ENCODE measurements around the gene PTCH2.
"Not testable (repeated sequence)": the region's sequence is repeated elsewhere in the genome, so short reads cannot be mapped to it uniquely, and the experiment has no call there.

The PTCH2 gene

GRCh38 chr1:44820328-44821239 lies 22.5 kb downstream of the PTCH2 start:
- Histone ChIP-seq H3K4me3 (ENCODE audit: low read depth in 1 of 2, low read length in 2 of 2) (peak overlapping the region; percentile 80 to 85), H3K27ac (ENCODE audit: low read depth, low read length) (peak overlapping the region; percentile 99), H3K27me3 (ENCODE audit: control insufficient read depth in 1 of 2, insufficient read depth in 2 of 2, low read length in 2 of 2) (no peaks in the 10 kb centered on the region), H3K9me3 (ENCODE audit: control insufficient read depth in 1 of 2, low read length in 2 of 2) (no peaks in the 10 kb centered on the region), H3K4me1 (ENCODE audit: control insufficient read depth in 1 of 2, insufficient read depth in 2 of 2, low read length in 2 of 2) (peaks cover 5 to 6% of the 10 kb centered on the region in 2 donors), H3K9ac (ENCODE audit: low read depth in 1 of 2, low read length in 2 of 2) (peak overlapping the region; percentile 94 to 98), H3K36me3 (ENCODE audit: control insufficient read depth in 1 of 2, insufficient read depth in 2 of 2, low read length in 2 of 2) (no peaks in the 10 kb centered on the region)

GRCh38 chr1:44819608-44820327 lies 23.3 kb downstream of the PTCH2 start:
- peaks cover 5 to 6% of the 10 kb centered on the region in 2 donors for H3K4me1 ChIP-seq (ENCODE audit: control insufficient read depth in 1 of 2, insufficient read depth in 2 of 2, low read length in 2 of 2)

DNA sequence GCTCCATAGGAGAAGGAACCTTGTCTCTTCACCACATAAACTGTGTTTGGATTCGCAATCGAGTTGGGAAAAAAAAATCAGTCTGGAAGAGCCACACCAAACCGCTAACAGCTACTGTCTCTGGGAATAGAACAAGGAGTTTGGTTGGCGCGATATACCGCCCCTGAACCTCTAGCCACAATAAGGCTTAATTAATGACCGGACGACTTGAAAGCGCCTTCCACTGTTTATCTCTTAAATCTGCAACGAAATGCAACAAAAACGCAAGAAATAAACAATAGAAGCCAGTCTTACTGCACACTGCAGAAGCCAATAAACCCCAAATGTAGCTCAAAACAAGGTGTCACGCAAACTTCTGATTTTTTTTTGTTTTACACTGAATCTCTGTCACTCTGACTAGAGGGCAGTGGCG lies 23.9 kb downstream of the PTCH2 start:
- no peaks in the 10 kb centered on the region for H3K9me3 ChIP-seq (ENCODE audit: control insufficient read depth in 1 of 2, low read length in 2 of 2)
- peak overlapping the region; percentile 80 to 85 for H3K4me3 ChIP-seq (ENCODE audit: low read depth in 1 of 2, low read length in 2 of 2)
- peak overlapping the region; percentile 99 for H3K27ac ChIP-seq (ENCODE audit: low read depth, low read length)
- H3K4me1 ChIP-seq (ENCODE audit: control insufficient read depth in 1 of 2, insufficient read depth in 2 of 2, low read length in 2 of 2): peaks cover 5 to 6% of the 10 kb centered on the region in 2 donors
- H3K36me3 ChIP-seq (ENCODE audit: control insufficient read depth in 1 of 2, insufficient read depth in 2 of 2, low read length in 2 of 2): no peaks in the 10 kb centered on the region
- peak overlapping the region; percentile 94 to 98 for H3K9ac ChIP-seq (ENCODE audit: low read depth in 1 of 2, low read length in 2 of 2)
- H3K27me3 ChIP-seq (ENCODE audit: control insufficient read depth in 1 of 2, insufficient read depth in 2 of 2, low read length in 2 of 2): no peaks in the 10 kb centered on the region

More at GRCh38 chr1:44819608-44820327, 23.3 kb downstream of the PTCH2 start:
- no peaks in the 10 kb centered on the region for H3K9me3 ChIP-seq (ENCODE audit: control insufficient read depth in 1 of 2, low read length in 2 of 2)
- no peaks in the 10 kb centered on the region for H3K36me3 ChIP-seq (ENCODE audit: control insufficient read depth in 1 of 2, insufficient read depth in 2 of 2, low read length in 2 of 2)
- H3K4me3 ChIP-seq (ENCODE audit: low read depth in 1 of 2, low read length in 2 of 2): peak overlapping the region; percentile 80 to 85
- peak overlapping the region; percentile 99 for H3K27ac ChIP-seq (ENCODE audit: low read depth, low read length)
- peak overlapping the region; percentile 94 to 98 for H3K9ac ChIP-seq (ENCODE audit: low read depth in 1 of 2, low read length in 2 of 2)
- no peaks in the 10 kb centered on the region for H3K27me3 ChIP-seq (ENCODE audit: control insufficient read depth in 1 of 2, insufficient read depth in 2 of 2, low read length in 2 of 2)

- Histone ChIP-seq H3K9ac (ENCODE audit: low read depth in 1 of 2, low read length in 2 of 2) (no peak overlapping the region), H3K27ac (ENCODE audit: low read depth, low read length) (no peak overlapping the region), H3K4me1 (ENCODE audit: control insufficient read depth in 1 of 2, insufficient read depth in 2 of 2, low read length in 2 of 2) (peaks cover 6 to 8% of the 10 kb centered on the region in 2 donors)
These were observed 25.1 kb downstream of the PTCH2 start for GRCh38 chr1:44817771-44818495.

DNA sequence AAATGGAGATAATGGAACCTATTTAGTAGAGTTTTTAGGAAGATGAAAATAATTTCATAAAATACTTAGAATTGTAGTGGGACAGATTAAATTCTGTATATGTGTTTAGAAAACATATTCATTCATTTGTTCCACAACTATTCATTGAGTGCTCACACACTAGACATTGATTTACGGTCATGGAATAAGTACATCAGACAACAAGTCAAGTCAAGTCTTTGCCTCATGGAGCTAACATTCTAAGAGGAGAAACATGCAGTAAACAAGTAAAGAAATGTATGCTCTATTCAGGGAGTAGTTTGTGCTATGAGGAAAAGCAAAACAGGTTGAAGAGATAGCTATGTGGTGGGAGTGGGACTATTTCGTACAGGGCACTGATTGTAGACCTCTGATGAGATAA lies 25.7 kb downstream of the PTCH2 start:
- Histone ChIP-seq H3K9me3 (ENCODE audit: control insufficient read depth in 1 of 2, low read length in 2 of 2) (no peaks in the 10 kb centered on the region), H3K4me3 (ENCODE audit: low read depth in 1 of 2, low read length in 2 of 2) (no peak overlapping the region), H3K27me3 (ENCODE audit: control insufficient read depth in 1 of 2, insufficient read depth in 2 of 2, low read length in 2 of 2) (no peaks in the 10 kb centered on the region), H3K36me3 (ENCODE audit: control insufficient read depth in 1 of 2, insufficient read depth in 2 of 2, low read length in 2 of 2) (no peaks in the 10 kb centered on the region), H3K9ac (ENCODE audit: low read depth in 1 of 2, low read length in 2 of 2) (no peak overlapping the region), H3K4me1 (ENCODE audit: control insufficient read depth in 1 of 2, insufficient read depth in 2 of 2, low read length in 2 of 2) (peaks cover 10 to 12% of the 10 kb centered on the region in 2 donors), H3K27ac (ENCODE audit: low read depth, low read length) (no peak overlapping the region)

More at GRCh38 chr1:44817771-44818495, 25.1 kb downstream of the PTCH2 start:
- Histone ChIP-seq H3K36me3 (ENCODE audit: control insufficient read depth in 1 of 2, insufficient read depth in 2 of 2, low read length in 2 of 2) (no peaks in the 10 kb centered on the region), H3K9me3 (ENCODE audit: control insufficient read depth in 1 of 2, low read length in 2 of 2) (no peaks in the 10 kb centered on the region), H3K4me3 (ENCODE audit: low read depth in 1 of 2, low read length in 2 of 2) (no peak overlapping the region), H3K27me3 (ENCODE audit: control insufficient read depth in 1 of 2, insufficient read depth in 2 of 2, low read length in 2 of 2) (no peaks in the 10 kb centered on the region)

- not testable (repeated sequence) for H3K36me3 ChIP-seq (ENCODE audit: control insufficient read depth in 1 of 2, insufficient read depth in 2 of 2, low read length in 2 of 2); H3K9ac ChIP-seq (ENCODE audit: low read depth in 1 of 2, low read length in 2 of 2); H3K9me3 ChIP-seq (ENCODE audit: control insufficient read depth in 1 of 2, low read length in 2 of 2); H3K27ac ChIP-seq (ENCODE audit: low read depth, low read length); H3K4me3 ChIP-seq (ENCODE audit: low read depth in 1 of 2, low read length in 2 of 2); H3K27me3 ChIP-seq (ENCODE audit: control insufficient read depth in 1 of 2, insufficient read depth in 2 of 2, low read length in 2 of 2)
- H3K4me1 ChIP-seq (ENCODE audit: control insufficient read depth in 1 of 2, insufficient read depth in 2 of 2, low read length in 2 of 2): peaks cover 21 to 23% of the 10 kb centered on the region in 2 donors
These were observed 27.1 kb downstream of the PTCH2 start for GRCh38 chr1:44815926-44816325.

GRCh38 chr1:44812822-44813543 lies 30.1 kb downstream of the PTCH2 start:
- Histone ChIP-seq H3K36me3 (ENCODE audit: control insufficient read depth in 1 of 2, insufficient read depth in 2 of 2, low read length in 2 of 2) (no peaks in the 10 kb centered on the region), H3K9me3 (ENCODE audit: control insufficient read depth in 1 of 2, low read length in 2 of 2) (no peaks in the 10 kb centered on the region), H3K27ac (ENCODE audit: low read depth, low read length) (peak overlapping the region; percentile 5), H3K4me1 (ENCODE audit: control insufficient read depth in 1 of 2, insufficient read depth in 2 of 2, low read length in 2 of 2) (peaks cover 44 to 48% of the 10 kb centered on the region in 2 donors), H3K27me3 (ENCODE audit: control insufficient read depth in 1 of 2, insufficient read depth in 2 of 2, low read length in 2 of 2) (no peaks in the 10 kb centered on the region), H3K4me3 (ENCODE audit: low read depth in 1 of 2, low read length in 2 of 2) (peak overlapping the region; percentile 77 to 86), H3K9ac (ENCODE audit: low read depth in 1 of 2, low read length in 2 of 2) (peak overlapping the region; percentile 72 to 84)

- Histone ChIP-seq H3K27me3 (ENCODE audit: control insufficient read depth in 1 of 2, insufficient read depth in 2 of 2, low read length in 2 of 2) (no peaks in the 10 kb centered on the region), H3K9ac (ENCODE audit: low read depth in 1 of 2, low read length in 2 of 2) (peak overlapping the region in 1 of 2 donors; percentile 7), H3K4me1 (ENCODE audit: control insufficient read depth in 1 of 2, insufficient read depth in 2 of 2, low read length in 2 of 2) (peaks cover 61 to 64% of the 10 kb centered on the region in 2 donors), H3K36me3 (ENCODE audit: control insufficient read depth in 1 of 2, insufficient read depth in 2 of 2, low read length in 2 of 2) (no peaks in the 10 kb centered on the region), H3K9me3 (ENCODE audit: control insufficient read depth in 1 of 2, low read length in 2 of 2) (no peaks in the 10 kb centered on the region), H3K4me3 (ENCODE audit: low read depth in 1 of 2, low read length in 2 of 2) (no peak overlapping the region), H3K27ac (ENCODE audit: low read depth, low read length) (no peak overlapping the region)
These were observed 31.8 kb downstream of the PTCH2 start for GRCh38 chr1:44811234-44811633.

DNA sequence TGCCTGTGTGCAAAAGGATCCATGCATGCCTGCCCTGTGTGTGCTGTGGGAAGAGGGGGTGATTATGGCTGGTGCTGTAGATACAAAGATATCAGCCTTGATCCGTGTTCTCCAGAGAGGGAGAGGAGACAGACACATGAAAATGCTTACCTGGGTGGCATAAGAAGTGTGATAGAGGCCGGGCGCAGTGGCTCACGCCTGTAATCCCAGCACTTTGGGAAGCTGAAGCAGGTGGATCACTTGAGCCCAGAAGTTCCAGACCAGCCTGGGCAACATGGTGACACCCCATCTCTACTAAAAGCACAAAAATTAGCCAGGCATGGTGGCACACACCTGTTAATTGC lies 32.3 kb downstream of the PTCH2 start:
- peak overlapping the region; percentile 73 for H3K27ac ChIP-seq (ENCODE audit: low read depth, low read length)
- H3K36me3 ChIP-seq (ENCODE audit: control insufficient read depth in 1 of 2, insufficient read depth in 2 of 2, low read length in 2 of 2); H3K4me3 ChIP-seq (ENCODE audit: low read depth in 1 of 2, low read length in 2 of 2); H3K9me3 ChIP-seq (ENCODE audit: control insufficient read depth in 1 of 2, low read length in 2 of 2); H3K27me3 ChIP-seq (ENCODE audit: control insufficient read depth in 1 of 2, insufficient read depth in 2 of 2, low read length in 2 of 2): not testable (repeated sequence)
- peaks cover 64% of the 10 kb centered on the region in 2 donors for H3K4me1 ChIP-seq (ENCODE audit: control insufficient read depth in 1 of 2, insufficient read depth in 2 of 2, low read length in 2 of 2)
- peak overlapping the region; percentile 55 to 71 for H3K9ac ChIP-seq (ENCODE audit: low read depth in 1 of 2, low read length in 2 of 2)
